Posterior cingulate gyrus (tissue), 11 donors: ENCODE measurements around the gene RHOU.

ENCODE experiments used
- DNase-seq, 10 donors: peaks; one replicate each; pipeline versions ENCODE4 v3.0.0 to v3.0.0-alpha.2; 2020 to 2021; ENCODE audit warnings: mixed read lengths in 3 of 10
- intact Hi-C: fragments of 100-400 bp; cut with DNase I; formaldehyde crosslinking; loops from one replicate; pipeline ENCODE4 v1.15.1; 2023

RHOU gene

DNA sequence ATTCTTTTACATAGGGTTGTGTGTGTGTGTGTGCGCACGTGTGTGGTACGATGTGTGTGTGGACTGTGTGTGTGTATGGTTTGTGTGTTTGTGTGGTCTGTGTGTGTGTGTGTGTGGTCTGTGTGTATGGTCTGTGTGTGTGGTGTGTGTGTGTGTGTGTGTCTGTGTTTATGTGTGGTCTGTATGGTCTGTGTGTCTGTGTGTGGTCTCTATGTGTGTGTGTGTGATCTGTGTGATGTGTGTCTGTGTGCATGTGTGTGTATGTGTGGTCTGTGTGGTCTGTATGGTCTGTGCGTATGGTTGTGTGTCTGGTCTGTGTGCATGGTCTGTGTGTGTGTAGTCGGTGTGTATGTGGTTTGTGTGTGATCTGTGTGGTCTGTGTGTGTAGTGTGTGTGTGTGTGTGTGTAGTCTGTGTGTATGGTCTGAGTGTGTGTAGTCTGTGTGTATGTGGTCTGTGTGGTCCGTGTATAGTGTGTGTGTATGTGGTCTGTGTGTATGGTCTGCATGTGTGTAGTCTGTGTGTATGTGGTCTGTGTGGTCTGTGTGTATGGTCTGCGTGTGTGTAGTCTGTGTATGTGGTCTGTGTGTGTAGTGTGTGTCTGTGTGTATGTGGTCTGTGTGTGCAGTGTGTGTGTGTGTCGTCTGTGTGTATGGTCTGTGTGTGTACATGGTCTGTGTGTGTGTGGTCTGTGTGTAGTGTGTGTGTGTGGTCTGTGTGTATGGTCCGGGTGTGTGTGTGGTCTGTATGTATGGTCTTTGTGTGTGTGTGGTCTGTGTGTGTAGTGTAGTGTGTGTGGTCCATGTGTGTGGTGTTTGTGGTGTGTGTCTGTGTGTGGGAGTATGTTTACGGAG lies 46.8 kb downstream of the RHOU start:
- intact Hi-C loops, result no loop called here
- DNase-seq, result no peak

DNA sequence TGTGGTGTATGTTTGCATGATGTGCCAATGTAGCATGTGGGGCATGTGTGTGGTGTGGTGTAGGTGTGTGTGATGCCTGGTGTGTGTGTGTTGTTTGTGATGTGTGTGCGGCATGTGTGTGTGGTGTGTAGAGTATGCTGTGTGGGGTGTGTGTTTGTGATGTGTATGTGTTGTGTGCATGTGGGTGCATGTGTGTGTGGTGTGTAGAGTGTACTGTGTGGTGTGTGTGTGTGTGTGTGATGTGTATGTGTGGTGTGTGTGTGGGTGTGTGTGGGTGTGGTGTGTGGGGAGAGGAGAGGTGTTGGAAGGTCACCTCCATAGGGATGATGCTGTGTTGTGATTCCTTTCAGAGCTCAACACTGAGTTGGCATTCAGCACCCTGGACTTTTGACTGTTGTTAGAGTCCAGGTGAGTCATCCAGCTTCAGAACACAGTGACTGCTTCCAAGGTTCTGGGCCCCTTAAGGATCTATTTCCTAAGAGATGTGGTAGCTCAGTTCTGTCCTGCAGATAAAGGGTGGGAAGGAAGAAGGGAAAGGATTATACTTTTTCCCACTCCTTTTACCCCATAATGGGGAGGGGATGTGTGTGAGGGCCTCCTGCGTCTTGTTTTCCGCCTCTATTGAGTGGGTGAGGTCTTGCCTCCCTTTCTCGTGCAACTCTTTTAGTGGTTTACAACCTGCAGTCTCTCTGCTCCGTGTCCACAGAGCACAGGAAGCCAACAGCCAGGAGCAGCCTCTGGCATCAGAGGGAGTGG lies 47.6 kb downstream of the RHOU start:
- intact Hi-C loops, result no loop called here
- DNase-seq, result no peak

- intact Hi-C loops, result no loop called here
- no peak for DNase-seq
Observed at GRCh38 chr1:228783418-228784040, 48.2 kb downstream of the RHOU start.

DNA sequence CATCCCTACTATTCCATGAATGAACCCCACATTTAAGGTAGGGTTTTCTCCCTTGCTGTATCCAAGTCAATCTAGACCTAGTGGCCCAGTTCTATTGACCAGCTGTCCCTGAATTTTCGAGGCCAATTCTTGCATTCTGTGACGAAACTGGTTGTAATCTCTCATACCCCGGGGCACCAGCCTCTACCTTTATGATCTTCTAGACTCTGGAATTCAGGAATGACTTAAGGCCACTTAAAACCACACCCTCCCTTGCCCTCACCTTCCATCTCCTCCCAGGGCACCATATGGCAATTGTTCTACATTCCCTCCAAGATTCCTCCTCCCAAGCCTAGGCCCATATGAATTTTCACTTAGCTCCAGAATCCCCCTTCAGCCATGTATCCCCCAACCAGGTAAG lies 48.9 kb downstream of the RHOU start:
- DNase-seq, result no peak
- intact Hi-C loops, result no loop called here

- intact Hi-C loops, result no loop called here
- peak in 3 of 10 donors; percentile 19 to 85 (median 38) for DNase-seq
Observed at GRCh38 chr1:228785366-228786330, 50.4 kb downstream of the RHOU start.

DNA sequence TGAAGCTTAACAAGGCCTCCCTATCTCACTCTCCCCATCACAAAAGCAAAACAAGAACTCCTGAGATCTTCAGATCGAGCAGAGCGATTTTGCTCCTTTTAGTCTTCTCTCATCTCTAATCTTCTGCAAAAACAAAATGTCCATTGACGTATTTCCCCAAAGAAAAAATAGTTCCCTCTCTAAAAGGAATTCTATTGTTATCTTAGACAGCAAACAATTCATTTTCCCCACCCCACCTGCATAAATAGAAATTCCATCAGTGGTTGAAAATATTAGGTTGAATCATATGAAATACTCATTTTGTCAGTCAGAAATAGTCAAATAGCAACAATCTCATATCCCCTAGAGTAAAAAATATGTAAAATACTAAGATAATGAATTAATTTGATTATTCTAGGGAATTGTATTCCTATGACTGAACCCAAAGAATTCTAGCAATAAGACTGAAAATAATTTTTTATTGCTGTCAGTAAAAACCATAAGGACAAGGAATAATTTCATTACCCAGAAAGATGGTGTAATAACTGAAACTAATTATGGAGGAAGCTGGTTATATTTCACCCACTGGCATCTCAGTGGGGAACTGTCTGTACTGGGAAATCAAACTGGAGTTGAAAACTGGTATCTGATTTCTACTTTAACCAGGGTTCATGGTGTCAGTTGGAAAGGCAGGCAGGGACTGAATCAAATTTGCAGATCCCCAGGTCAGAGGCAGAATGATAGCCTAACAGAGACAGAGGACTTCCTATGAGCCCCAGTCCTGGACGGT lies 51.3 kb downstream of the RHOU start:
- intact Hi-C loops, result no loop called here
- DNase-seq, result no peak

GRCh38 chr1:228791791-228792190 lies 56.5 kb downstream of the RHOU start:
- DNase-seq, result no peak
- intact Hi-C loops, result no loop called here

- intact Hi-C loops, result no loop called here
- DNase-seq, result no peak
Observed at GRCh38 chr1:228792601-228793000, 57.3 kb downstream of the RHOU start.

- intact Hi-C loops, result no loop called here
- DNase-seq, result no peak
Observed at GRCh38 chr1:228793032-228793431, 57.8 kb downstream of the RHOU start.

DNA sequence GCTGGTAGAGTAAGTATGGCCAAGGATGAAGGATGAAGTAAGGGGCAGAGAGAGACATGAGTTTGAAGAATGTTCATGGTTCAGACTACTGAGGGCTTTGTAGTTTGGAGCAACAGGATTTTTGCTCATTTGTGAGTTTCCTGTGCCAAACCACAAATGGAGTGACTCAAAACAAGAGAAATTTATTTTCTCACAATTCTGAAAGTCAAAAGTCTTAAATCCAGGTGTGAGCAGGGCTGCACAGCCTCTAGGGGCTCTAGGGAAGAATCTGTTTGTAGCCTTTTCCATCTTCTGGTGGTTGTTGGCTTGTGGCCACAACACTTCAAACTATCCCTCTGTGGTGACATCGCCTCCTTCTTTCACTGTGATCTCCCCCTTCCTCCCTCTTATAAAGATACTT lies 58.9 kb downstream of the RHOU start:
- DNase-seq, result no peak
- intact Hi-C loops, result no loop called here

- no peak for DNase-seq
- intact Hi-C loops, result no loop called here
Observed at GRCh38 chr1:228794810-228795209, 59.5 kb downstream of the RHOU start.

- no peak for DNase-seq
- intact Hi-C loops, result no loop called here
Observed at GRCh38 chr1:228795596-228795995, 60.3 kb downstream of the RHOU start.
